HEK293 (cell line): ENCODE measurements around the gene ATXN7L3B.

Experiments
- CTCF ChIA-PET: fragments of 350-600 bp; formaldehyde crosslinking; extraction: SDS; loops from one replicate; lab custom pipeline; 2021; ENCODE audit warnings: antibody characterized with exemption; lab: Yijun Ruan, JAX
- POLR2A ChIA-PET: fragments of 300-600 bp; formaldehyde crosslinking; extraction: SDS; loops from one replicate; lab custom pipeline; 2020; ENCODE audit warnings: antibody characterized with exemption, inconsistent platforms; lab: Yijun Ruan, JAX
- H3K27ac ChIP-seq: fragments of 200-500 bp; sonication (Bioruptor generic); 2 replicates; pipeline ENCODE4 v1.5.1; 2014; ENCODE audit warnings: low read depth, low read length, control low read depth, inconsistent platforms; ENCODE audit errors: extremely low read depth
- H3K36me3 ChIP-seq, 2 experiments: fragments of 200-500 bp in 1 of 2; sonication (Bioruptor generic) in 1 of 2; 1 replicate in 1 of 2; 2 replicates in 1 of 2; pipeline ENCODE4 v1.5.1; 2014 to 2017; ENCODE audit warnings: inconsistent platforms in 2 of 2, low read length in 2 of 2; ENCODE audit not compliant: control insufficient read depth in 2 of 2, insufficient read depth in 1 of 2
- H3K4me1 ChIP-seq: fragments of 200-500 bp; sonication (Bioruptor generic); 2 replicates; pipeline ENCODE4 v1.5.1; 2014; ENCODE audit warnings: mild to moderate bottlenecking, low read length, inconsistent platforms; ENCODE audit not compliant: control insufficient read depth, insufficient read depth
- H3K4me3 ChIP-seq: 2 replicates; pipeline ENCODE4 v1.5.1; 2011; ENCODE audit warnings: low read depth, mild to moderate bottlenecking, control low read depth, low read length, moderate library complexity
- H3K9me3 ChIP-seq: fragments of 200-500 bp; sonication (Bioruptor generic); 2 replicates; pipeline ENCODE4 v1.5.1; 2014; ENCODE audit warnings: low read depth, low read length, inconsistent platforms; ENCODE audit not compliant: control insufficient read depth, insufficient read depth
- EGR2 ChIP-seq: fragments of 450-650 bp; formaldehyde crosslinking; IDR thresholded peaks from 2 replicates; pipeline ENCODE4 v1.5.1; 2016; ENCODE audit warnings: low read depth, missing biosample characterization, missing genetic modification characterization
- HOXA7 ChIP-seq: sonication (generic); formaldehyde crosslinking; IDR thresholded peaks from 2 replicates; pipeline ENCODE4 v1.8.1; 2022; ENCODE audit warnings: missing genetic modification reagents, borderline replicate concordance
- ZBTB7A ChIP-seq: fragments of 450-650 bp; formaldehyde crosslinking; IDR thresholded peaks from 2 replicates; pipeline ENCODE4 v1.5.1; 2016; ENCODE audit warnings: low read depth, missing biosample characterization, missing genetic modification characterization
- ZEB2 ChIP-seq: fragments of 450-650 bp; formaldehyde crosslinking; IDR thresholded peaks from 2 replicates; pipeline ENCODE4 v1.5.1; 2016; ENCODE audit warnings: missing biosample characterization, missing genetic modification characterization
- ZNF138 ChIP-seq: fragments of 450-650 bp; formaldehyde crosslinking; IDR thresholded peaks from 2 replicates; pipeline ENCODE4 v1.5.1; 2016; ENCODE audit warnings: missing biosample characterization, missing genetic modification characterization, borderline replicate concordance
- ZNF184 ChIP-seq: fragments of 450-650 bp; IDR thresholded peaks from 2 replicates; pipeline ENCODE4 v1.5.1; 2018; ENCODE audit warnings: missing biosample characterization, mild to moderate bottlenecking, missing genetic modification characterization
- ZNF214 ChIP-seq: fragments of 450-650 bp; formaldehyde crosslinking; IDR thresholded peaks from 2 replicates; pipeline ENCODE4 v1.5.1; 2017; ENCODE audit warnings: missing biosample characterization, mild to moderate bottlenecking, missing genetic modification characterization, borderline replicate concordance
- ZNF311 ChIP-seq: fragments of 450-650 bp; formaldehyde crosslinking; IDR thresholded peaks from 2 replicates; pipeline ENCODE4 v1.5.1; 2017; ENCODE audit warnings: missing biosample characterization, missing genetic modification characterization, borderline replicate concordance
- ZNF335 ChIP-seq: fragments of 450-650 bp; formaldehyde crosslinking; conservative IDR thresholded peaks from 2 replicates; pipeline ENCODE4 v1.5.1; 2016; ENCODE audit warnings: missing biosample characterization, missing genetic modification characterization
- ZNF394 ChIP-seq: fragments of 450-650 bp; formaldehyde crosslinking; IDR thresholded peaks from 2 replicates; pipeline ENCODE4 v1.5.1; 2016; ENCODE audit warnings: missing biosample characterization, missing genetic modification characterization, mild to moderate bottlenecking, moderate library complexity, borderline replicate concordance
- ZNF416 ChIP-seq: fragments of 450-650 bp; formaldehyde crosslinking; IDR thresholded peaks from 2 replicates; pipeline ENCODE4 v1.5.1; 2016; ENCODE audit warnings: missing biosample characterization, missing genetic modification characterization
- ZNF48 ChIP-seq: fragments of 450-650 bp; formaldehyde crosslinking; IDR thresholded peaks from 2 replicates; pipeline ENCODE4 v1.5.1; 2016; ENCODE audit warnings: missing biosample characterization, missing genetic modification characterization
- ZNF501 ChIP-seq: fragments of 450-650 bp; formaldehyde crosslinking; IDR thresholded peaks from 2 replicates; pipeline ENCODE4 v1.5.1; 2016; ENCODE audit warnings: missing biosample characterization, missing genetic modification characterization
- ZNF510 ChIP-seq: fragments of 450-650 bp; formaldehyde crosslinking; IDR thresholded peaks from 2 replicates; pipeline ENCODE4 v1.5.1; 2018; ENCODE audit warnings: mild to moderate bottlenecking, missing genetic modification characterization, missing biosample characterization; ENCODE audit not compliant: insufficient replicate concordance
- ZNF585B ChIP-seq: fragments of 450-650 bp; formaldehyde crosslinking; IDR thresholded peaks from 2 replicates; pipeline ENCODE4 v1.5.1; 2016; ENCODE audit warnings: missing biosample characterization, missing genetic modification characterization
- ZSCAN23 ChIP-seq: fragments of 450-650 bp; formaldehyde crosslinking; IDR thresholded peaks from 2 replicates; pipeline ENCODE4 v1.5.1; 2016; ENCODE audit warnings: missing biosample characterization, missing genetic modification characterization
- ZSCAN30 ChIP-seq: fragments of 450-650 bp; IDR thresholded peaks from 2 replicates; pipeline ENCODE4 v1.5.1; 2018; ENCODE audit warnings: missing biosample characterization, mild to moderate bottlenecking, missing genetic modification characterization, moderate library complexity
- TF ChIP-seq, protein P1 (sequence below): fragments of 450-650 bp; formaldehyde crosslinking; IDR thresholded peaks from 2 replicates; pipeline ENCODE4 v1.5.1; 2016; ENCODE audit warnings: missing biosample characterization, missing genetic modification characterization
- TF ChIP-seq, protein P2 (sequence below): fragments of 450-650 bp; formaldehyde crosslinking; IDR thresholded peaks from 2 replicates; pipeline ENCODE4 v1.5.1; 2016; ENCODE audit warnings: missing biosample characterization, missing genetic modification characterization
- TF ChIP-seq, protein P3 (sequence below): fragments of 450-650 bp; formaldehyde crosslinking; IDR thresholded peaks from 2 replicates; pipeline ENCODE4 v1.5.1; 2016; ENCODE audit warnings: missing biosample characterization, missing genetic modification characterization, borderline replicate concordance
- TF ChIP-seq, protein P4 (sequence below): fragments of 450-650 bp; formaldehyde crosslinking; IDR thresholded peaks from 2 replicates; pipeline ENCODE4 v1.5.0; 2017; ENCODE audit warnings: missing biosample characterization, missing genetic modification characterization, borderline replicate concordance
- TF ChIP-seq, protein P5 (sequence below): fragments of 450-650 bp; formaldehyde crosslinking; IDR thresholded peaks from 2 replicates; pipeline ENCODE4 v1.5.1; 2017; ENCODE audit warnings: missing biosample characterization, missing genetic modification characterization
- TF ChIP-seq, protein P6 (sequence below): fragments of 450-650 bp; IDR thresholded peaks from 2 replicates; pipeline ENCODE4 v1.5.1; 2018; ENCODE audit warnings: missing biosample characterization, mild to moderate bottlenecking, missing genetic modification characterization

The ATXN7L3B gene

DNA sequence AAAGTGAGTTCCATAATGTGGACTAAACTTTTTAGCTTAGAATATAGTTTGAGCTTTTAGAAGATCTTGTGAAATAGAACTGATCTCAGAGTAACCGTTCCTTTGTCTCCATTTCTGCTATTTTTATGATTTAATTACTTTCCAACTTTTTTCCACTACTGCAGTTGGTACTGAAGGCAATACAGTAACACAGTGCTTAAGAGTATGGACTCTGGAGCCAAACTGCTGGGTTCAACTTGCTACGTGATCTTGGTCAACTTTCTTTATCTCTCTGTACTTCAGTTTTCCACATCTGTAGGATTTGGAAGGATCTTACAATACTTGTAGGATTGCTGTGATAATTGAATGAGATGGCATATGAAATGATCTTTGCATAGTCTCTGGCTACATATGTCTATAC is 40.9 kb downstream of the ATXN7L3B start (continued):
- TF ChIP-seq ZNF394 (tag by site-specific recombination) (no peak), ZNF585B (tag by site-specific recombination) (no peak), ZNF501 (tag by site-specific recombination) (no peak), ZNF184 (tag by site-specific recombination) (no peak), ZSCAN30 (no peak), EGR2 (tag by site-specific recombination) (no peak), ZNF416 (tag by site-specific recombination) (no peak)
- TF ChIP-seq, protein P1, sequence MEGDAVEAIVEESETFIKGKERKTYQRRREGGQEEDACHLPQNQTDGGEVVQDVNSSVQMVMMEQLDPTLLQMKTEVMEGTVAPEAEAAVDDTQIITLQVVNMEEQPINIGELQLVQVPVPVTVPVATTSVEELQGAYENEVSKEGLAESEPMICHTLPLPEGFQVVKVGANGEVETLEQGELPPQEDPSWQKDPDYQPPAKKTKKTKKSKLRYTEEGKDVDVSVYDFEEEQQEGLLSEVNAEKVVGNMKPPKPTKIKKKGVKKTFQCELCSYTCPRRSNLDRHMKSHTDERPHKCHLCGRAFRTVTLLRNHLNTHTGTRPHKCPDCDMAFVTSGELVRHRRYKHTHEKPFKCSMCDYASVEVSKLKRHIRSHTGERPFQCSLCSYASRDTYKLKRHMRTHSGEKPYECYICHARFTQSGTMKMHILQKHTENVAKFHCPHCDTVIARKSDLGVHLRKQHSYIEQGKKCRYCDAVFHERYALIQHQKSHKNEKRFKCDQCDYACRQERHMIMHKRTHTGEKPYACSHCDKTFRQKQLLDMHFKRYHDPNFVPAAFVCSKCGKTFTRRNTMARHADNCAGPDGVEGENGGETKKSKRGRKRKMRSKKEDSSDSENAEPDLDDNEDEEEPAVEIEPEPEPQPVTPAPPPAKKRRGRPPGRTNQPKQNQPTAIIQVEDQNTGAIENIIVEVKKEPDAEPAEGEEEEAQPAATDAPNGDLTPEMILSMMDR = no peak

DNA sequence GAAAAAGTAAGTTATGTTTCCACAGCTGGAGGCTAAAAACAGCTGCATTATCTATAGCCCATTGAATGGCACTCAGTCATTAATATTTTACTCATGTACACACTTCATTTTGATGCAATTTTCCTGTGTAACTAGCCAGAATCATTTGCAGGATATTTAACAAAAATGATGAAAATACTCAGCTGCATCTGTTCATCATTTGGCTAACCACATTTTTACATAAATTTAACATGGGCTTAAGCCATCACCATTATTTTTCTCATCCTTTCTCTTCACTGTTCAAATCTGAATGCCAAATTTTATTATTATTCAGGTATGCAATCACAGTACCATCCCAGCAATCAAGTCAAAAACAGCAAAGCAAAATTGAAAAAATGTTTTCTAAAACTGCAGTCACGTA is 41.8 kb downstream of the ATXN7L3B start:
- Histone ChIP-seq H3K27ac (no peak overlapping the region), H3K36me3 (no peaks in the 10 kb centered on the region), H3K4me3 (no peak overlapping the region), H3K4me1 (no peaks in the 10 kb centered on the region), H3K9me3 (no peaks in the 10 kb centered on the region)
- no peak for TF ChIP-seq ZBTB7A (tag by site-specific recombination)
- TF ChIP-seq ZNF335 (tag by site-specific recombination) = no peak
- TF ChIP-seq, protein P2, sequence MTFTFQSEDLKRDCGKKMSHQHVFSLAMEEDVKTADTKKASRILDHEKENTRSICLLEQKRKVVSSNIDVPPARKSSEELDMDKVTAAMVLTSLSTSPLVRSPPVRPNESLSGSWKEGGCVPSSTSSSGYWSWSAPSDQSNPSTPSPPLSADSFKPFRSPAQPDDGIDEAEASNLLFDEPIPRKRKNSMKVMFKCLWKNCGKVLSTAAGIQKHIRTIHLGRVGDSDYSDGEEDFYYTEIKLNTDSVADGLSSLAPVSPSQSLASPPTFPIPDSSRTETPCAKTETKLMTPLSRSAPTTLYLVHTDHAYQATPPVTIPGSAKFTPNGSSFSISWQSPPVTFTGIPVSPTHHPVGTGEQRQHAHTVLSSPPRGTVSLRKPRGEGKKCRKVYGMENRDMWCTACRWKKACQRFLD = no peak
- TF ChIP-seq, protein P3, sequence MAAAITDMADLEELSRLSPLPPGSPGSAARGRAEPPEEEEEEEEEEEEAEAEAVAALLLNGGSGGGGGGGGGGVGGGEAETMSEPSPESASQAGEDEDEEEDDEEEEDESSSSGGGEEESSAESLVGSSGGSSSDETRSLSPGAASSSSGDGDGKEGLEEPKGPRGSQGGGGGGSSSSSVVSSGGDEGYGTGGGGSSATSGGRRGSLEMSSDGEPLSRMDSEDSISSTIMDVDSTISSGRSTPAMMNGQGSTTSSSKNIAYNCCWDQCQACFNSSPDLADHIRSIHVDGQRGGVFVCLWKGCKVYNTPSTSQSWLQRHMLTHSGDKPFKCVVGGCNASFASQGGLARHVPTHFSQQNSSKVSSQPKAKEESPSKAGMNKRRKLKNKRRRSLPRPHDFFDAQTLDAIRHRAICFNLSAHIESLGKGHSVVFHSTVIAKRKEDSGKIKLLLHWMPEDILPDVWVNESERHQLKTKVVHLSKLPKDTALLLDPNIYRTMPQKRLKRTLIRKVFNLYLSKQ (tag by site-specific recombination) = no peak
- TF ChIP-seq ZNF138 (tag by site-specific recombination) = no peak
- TF ChIP-seq ZNF214 = no peak
- TF ChIP-seq ZNF48 (tag by site-specific recombination) = no peak
- ChIA-PET CTCF (no interaction called here), POLR2A (no interaction called here)

DNA sequence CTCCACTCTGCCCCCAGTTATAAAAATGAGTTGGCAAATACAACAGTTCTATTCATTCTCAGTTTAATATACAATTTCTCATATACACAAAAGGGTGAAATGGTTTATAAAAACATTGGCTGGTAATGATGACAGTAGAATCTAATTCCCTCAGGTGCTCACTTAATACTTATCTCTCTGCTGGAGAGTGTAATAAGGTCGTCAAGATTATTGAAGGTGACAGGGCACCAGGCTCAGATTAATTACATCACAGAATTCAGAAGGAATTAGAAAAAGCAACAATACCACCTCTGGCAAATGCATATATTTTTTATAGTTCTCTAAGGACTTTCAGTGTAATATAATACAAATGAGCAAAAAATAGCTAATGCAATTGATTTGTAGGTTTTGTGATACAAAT is 42.3 kb downstream of the ATXN7L3B start:
- no peaks in the 10 kb centered on the region for H3K36me3 ChIP-seq
- H3K27ac ChIP-seq = no peak overlapping the region
- TF ChIP-seq ZSCAN23 (tag by site-specific recombination) (no peak), ZEB2 (tag by site-specific recombination) (no peak), ZNF311 (tag by site-specific recombination) (no peak), HOXA7 (CRISPR knock-in tag) (no peak), ZNF510 (tag by site-specific recombination) (no peak), ZNF585B (tag by site-specific recombination) (no peak)
- TF ChIP-seq, protein P4, sequence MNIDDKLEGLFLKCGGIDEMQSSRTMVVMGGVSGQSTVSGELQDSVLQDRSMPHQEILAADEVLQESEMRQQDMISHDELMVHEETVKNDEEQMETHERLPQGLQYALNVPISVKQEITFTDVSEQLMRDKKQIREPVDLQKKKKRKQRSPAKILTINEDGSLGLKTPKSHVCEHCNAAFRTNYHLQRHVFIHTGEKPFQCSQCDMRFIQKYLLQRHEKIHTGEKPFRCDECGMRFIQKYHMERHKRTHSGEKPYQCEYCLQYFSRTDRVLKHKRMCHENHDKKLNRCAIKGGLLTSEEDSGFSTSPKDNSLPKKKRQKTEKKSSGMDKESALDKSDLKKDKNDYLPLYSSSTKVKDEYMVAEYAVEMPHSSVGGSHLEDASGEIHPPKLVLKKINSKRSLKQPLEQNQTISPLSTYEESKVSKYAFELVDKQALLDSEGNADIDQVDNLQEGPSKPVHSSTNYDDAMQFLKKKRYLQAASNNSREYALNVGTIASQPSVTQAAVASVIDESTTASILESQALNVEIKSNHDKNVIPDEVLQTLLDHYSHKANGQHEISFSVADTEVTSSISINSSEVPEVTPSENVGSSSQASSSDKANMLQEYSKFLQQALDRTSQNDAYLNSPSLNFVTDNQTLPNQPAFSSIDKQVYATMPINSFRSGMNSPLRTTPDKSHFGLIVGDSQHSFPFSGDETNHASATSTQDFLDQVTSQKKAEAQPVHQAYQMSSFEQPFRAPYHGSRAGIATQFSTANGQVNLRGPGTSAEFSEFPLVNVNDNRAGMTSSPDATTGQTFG = no peak
- TF ChIP-seq, protein P5, sequence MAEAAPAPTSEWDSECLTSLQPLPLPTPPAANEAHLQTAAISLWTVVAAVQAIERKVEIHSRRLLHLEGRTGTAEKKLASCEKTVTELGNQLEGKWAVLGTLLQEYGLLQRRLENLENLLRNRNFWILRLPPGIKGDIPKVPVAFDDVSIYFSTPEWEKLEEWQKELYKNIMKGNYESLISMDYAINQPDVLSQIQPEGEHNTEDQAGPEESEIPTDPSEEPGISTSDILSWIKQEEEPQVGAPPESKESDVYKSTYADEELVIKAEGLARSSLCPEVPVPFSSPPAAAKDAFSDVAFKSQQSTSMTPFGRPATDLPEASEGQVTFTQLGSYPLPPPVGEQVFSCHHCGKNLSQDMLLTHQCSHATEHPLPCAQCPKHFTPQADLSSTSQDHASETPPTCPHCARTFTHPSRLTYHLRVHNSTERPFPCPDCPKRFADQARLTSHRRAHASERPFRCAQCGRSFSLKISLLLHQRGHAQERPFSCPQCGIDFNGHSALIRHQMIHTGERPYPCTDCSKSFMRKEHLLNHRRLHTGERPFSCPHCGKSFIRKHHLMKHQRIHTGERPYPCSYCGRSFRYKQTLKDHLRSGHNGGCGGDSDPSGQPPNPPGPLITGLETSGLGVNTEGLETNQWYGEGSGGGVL = no peak
- TF ChIP-seq, protein P6, sequence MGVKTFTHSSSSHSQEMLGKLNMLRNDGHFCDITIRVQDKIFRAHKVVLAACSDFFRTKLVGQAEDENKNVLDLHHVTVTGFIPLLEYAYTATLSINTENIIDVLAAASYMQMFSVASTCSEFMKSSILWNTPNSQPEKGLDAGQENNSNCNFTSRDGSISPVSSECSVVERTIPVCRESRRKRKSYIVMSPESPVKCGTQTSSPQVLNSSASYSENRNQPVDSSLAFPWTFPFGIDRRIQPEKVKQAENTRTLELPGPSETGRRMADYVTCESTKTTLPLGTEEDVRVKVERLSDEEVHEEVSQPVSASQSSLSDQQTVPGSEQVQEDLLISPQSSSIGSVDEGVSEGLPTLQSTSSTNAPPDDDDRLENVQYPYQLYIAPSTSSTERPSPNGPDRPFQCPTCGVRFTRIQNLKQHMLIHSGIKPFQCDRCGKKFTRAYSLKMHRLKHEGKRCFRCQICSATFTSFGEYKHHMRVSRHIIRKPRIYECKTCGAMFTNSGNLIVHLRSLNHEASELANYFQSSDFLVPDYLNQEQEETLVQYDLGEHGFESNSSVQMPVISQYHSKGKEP = no peak
- no peaks in the 10 kb centered on the region for H3K9me3 ChIP-seq
- H3K4me1 ChIP-seq = no peaks in the 10 kb centered on the region
- ChIA-PET CTCF (no interaction called here), POLR2A (no interaction called here)
- no peak overlapping the region for H3K4me3 ChIP-seq
